ENCODE data around the gene ADAMTS9.

The ADAMTS9 gene

GRCh38 chr3:64621726-64622395, 65.9 kb downstream of the ADAMTS9 start:
- TF ChIP-seq, protein P1, sequence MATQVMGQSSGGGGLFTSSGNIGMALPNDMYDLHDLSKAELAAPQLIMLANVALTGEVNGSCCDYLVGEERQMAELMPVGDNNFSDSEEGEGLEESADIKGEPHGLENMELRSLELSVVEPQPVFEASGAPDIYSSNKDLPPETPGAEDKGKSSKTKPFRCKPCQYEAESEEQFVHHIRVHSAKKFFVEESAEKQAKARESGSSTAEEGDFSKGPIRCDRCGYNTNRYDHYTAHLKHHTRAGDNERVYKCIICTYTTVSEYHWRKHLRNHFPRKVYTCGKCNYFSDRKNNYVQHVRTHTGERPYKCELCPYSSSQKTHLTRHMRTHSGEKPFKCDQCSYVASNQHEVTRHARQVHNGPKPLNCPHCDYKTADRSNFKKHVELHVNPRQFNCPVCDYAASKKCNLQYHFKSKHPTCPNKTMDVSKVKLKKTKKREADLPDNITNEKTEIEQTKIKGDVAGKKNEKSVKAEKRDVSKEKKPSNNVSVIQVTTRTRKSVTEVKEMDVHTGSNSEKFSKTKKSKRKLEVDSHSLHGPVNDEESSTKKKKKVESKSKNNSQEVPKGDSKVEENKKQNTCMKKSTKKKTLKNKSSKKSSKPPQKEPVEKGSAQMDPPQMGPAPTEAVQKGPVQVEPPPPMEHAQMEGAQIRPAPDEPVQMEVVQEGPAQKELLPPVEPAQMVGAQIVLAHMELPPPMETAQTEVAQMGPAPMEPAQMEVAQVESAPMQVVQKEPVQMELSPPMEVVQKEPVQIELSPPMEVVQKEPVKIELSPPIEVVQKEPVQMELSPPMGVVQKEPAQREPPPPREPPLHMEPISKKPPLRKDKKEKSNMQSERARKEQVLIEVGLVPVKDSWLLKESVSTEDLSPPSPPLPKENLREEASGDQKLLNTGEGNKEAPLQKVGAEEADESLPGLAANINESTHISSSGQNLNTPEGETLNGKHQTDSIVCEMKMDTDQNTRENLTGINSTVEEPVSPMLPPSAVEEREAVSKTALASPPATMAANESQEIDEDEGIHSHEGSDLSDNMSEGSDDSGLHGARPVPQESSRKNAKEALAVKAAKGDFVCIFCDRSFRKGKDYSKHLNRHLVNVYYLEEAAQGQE (IDR thresholded peaks at IDR 0.05; ENCODE audit: low read depth) = no peak
- no peak for TF ChIP-seq EP300 (IDR thresholded peaks at IDR 0.05; ENCODE audit: borderline replicate concordance)
- TF ChIP-seq ZBTB7A (IDR thresholded peaks at IDR 0.05; ENCODE audit: low read depth) = no peak
- no peak for TF ChIP-seq EGR1 (IDR thresholded peaks at IDR 0.05)
- TF ChIP-seq FOXM1 (IDR thresholded peaks at IDR 0.05; ENCODE audit: borderline replicate concordance, low read depth) = no peak
- no peak for TF ChIP-seq TAF1 (IDR thresholded peaks at IDR 0.05; ENCODE audit: low read depth)
- no peak for TF ChIP-seq MAX (IDR thresholded peaks at IDR 0.05)
- TF ChIP-seq YY1 (IDR thresholded peaks at IDR 0.05; ENCODE audit: low read depth) = no peak
- TF ChIP-seq TCF12 (IDR thresholded peaks at IDR 0.05; ENCODE audit: low read depth) = no peak
- no peak for TF ChIP-seq TEAD4 (IDR thresholded peaks at IDR 0.05)
- TF ChIP-seq CREB1 (IDR thresholded peaks at IDR 0.05; ENCODE audit: low read depth) = no peak

- TF ChIP-seq CREB1 (IDR thresholded peaks at IDR 0.05; ENCODE audit: low read depth) (no peak), FOXM1 (IDR thresholded peaks at IDR 0.05; ENCODE audit: borderline replicate concordance, low read depth) (no peak), EGR1 (IDR thresholded peaks at IDR 0.05) (no peak), MAX (IDR thresholded peaks at IDR 0.05) (no peak), NFIC (IDR thresholded peaks at IDR 0.05) (no peak), CEBPB (IDR thresholded peaks at IDR 0.05) (no peak), TCF12 (IDR thresholded peaks at IDR 0.05; ENCODE audit: low read depth) (no peak)
- TF ChIP-seq, protein P2, sequence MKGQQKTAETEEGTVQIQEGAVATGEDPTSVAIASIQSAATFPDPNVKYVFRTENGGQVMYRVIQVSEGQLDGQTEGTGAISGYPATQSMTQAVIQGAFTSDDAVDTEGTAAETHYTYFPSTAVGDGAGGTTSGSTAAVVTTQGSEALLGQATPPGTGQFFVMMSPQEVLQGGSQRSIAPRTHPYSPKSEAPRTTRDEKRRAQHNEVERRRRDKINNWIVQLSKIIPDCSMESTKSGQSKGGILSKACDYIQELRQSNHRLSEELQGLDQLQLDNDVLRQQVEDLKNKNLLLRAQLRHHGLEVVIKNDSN (IDR thresholded peaks at IDR 0.05) = no peak
These were observed 66.5 kb downstream of the ADAMTS9 start for GRCh38 chr3:64621275-64621674.

- no peak for TF ChIP-seq TAF1 (IDR thresholded peaks at IDR 0.05; ENCODE audit: low read depth)
- TF ChIP-seq TEAD4 (IDR thresholded peaks at IDR 0.05) = no peak
- TF ChIP-seq ZBTB7A (IDR thresholded peaks at IDR 0.05; ENCODE audit: low read depth) = no peak
- TF ChIP-seq CEBPB (IDR thresholded peaks at IDR 0.05) = no peak
- TF ChIP-seq NFIC (IDR thresholded peaks at IDR 0.05) = no peak
- TF ChIP-seq, protein P1 (IDR thresholded peaks at IDR 0.05; ENCODE audit: low read depth) = no peak
- no peak for TF ChIP-seq CREB1 (IDR thresholded peaks at IDR 0.05; ENCODE audit: low read depth)
- no peak for TF ChIP-seq EP300 (IDR thresholded peaks at IDR 0.05; ENCODE audit: borderline replicate concordance)
- no peak for TF ChIP-seq RAD21 (IDR thresholded peaks at IDR 0.05; ENCODE audit: low read depth)
- TF ChIP-seq, protein P2 (IDR thresholded peaks at IDR 0.05) = no peak
These were observed 67.8 kb downstream of the ADAMTS9 start for GRCh38 chr3:64620020-64620419.

DNA sequence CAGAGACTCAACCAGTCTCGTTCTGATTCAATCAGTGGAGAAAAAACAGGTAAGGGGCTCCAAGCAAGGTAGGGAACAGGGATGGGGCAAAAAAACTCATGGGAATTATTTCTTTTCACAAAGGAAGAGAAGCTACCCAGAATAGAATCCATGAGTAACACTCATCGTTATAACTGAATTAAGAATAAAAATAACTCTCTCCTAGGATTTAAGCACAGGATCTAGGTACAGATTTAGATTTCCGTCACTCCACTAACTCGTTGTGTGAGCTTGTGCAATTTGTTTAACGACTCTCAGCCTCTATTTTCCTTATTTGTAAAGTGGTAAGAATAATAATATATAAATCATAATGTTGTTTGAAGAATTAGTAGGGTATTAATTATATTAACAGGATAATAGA, 68.6 kb downstream of the ADAMTS9 start:
- TF ChIP-seq EGR1 (IDR thresholded peaks at IDR 0.05) (no peak), EP300 (IDR thresholded peaks at IDR 0.05; ENCODE audit: borderline replicate concordance) (no peak), MAX (IDR thresholded peaks at IDR 0.05) (no peak), CEBPB (IDR thresholded peaks at IDR 0.05) (no peak), NFIC (IDR thresholded peaks at IDR 0.05) (no peak), RAD21 (IDR thresholded peaks at IDR 0.05; ENCODE audit: low read depth) (no peak), CREB1 (IDR thresholded peaks at IDR 0.05; ENCODE audit: low read depth) (no peak), ZBTB7A (IDR thresholded peaks at IDR 0.05; ENCODE audit: low read depth) (no peak), TAF1 (IDR thresholded peaks at IDR 0.05; ENCODE audit: low read depth) (no peak), TEAD4 (IDR thresholded peaks at IDR 0.05) (no peak)
- TF ChIP-seq, protein P2 (IDR thresholded peaks at IDR 0.05) = no peak

GRCh38 chr3:64617610-64618009, 70.2 kb downstream of the ADAMTS9 start:
- no peak for TF ChIP-seq CEBPB (IDR thresholded peaks at IDR 0.05)
- TF ChIP-seq NFIC (IDR thresholded peaks at IDR 0.05) = no peak
- TF ChIP-seq TEAD4 (IDR thresholded peaks at IDR 0.05) = no peak
- no peak for TF ChIP-seq TAF1 (IDR thresholded peaks at IDR 0.05; ENCODE audit: low read depth)
- TF ChIP-seq, protein P2 (IDR thresholded peaks at IDR 0.05) = no peak
- no peak for TF ChIP-seq YY1 (IDR thresholded peaks at IDR 0.05; ENCODE audit: low read depth)
- no peak for TF ChIP-seq CREB1 (IDR thresholded peaks at IDR 0.05; ENCODE audit: low read depth)
- TF ChIP-seq ZBTB7A (IDR thresholded peaks at IDR 0.05; ENCODE audit: low read depth) = no peak
- TF ChIP-seq, protein P1 (IDR thresholded peaks at IDR 0.05; ENCODE audit: low read depth) = no peak
- TF ChIP-seq MAX (IDR thresholded peaks at IDR 0.05) = no peak
- TF ChIP-seq EGR1 (IDR thresholded peaks at IDR 0.05) = no peak
- TF ChIP-seq RAD21 (IDR thresholded peaks at IDR 0.05; ENCODE audit: low read depth) = no peak
- no peak for TF ChIP-seq TCF12 (IDR thresholded peaks at IDR 0.05; ENCODE audit: low read depth)
- TF ChIP-seq FOXM1 (IDR thresholded peaks at IDR 0.05; ENCODE audit: borderline replicate concordance, low read depth) = no peak
- no peak for TF ChIP-seq EP300 (IDR thresholded peaks at IDR 0.05; ENCODE audit: borderline replicate concordance)

Measured in Ishikawa (cell line).